HCT116 (cell line): ENCODE data around the gene PRND. TPM values are rescaled to one million over a fixed set of nuclear protein-coding genes. Genes with fewer than 3 reads are reported as not detected.

Experiments
- ATAC-seq: fragments of 200-7000 bp; cut with Tn5 transposase; 2 replicates; pipeline ENCODE4 v1.9.1; 2020; ENCODE audit warnings: mild to moderate bottlenecking, moderate library complexity
- BruUV-seq: library from RNA; stranded (reverse); fragments of 400-500 nt; replicated peaks from 2 replicates; lab custom pipeline; 2021; lab: Mats Ljungman, UMichigan
- CTCF ChIA-PET: fragments of 300-600 bp; sonication (Branson Sonifier 250); formaldehyde crosslinking; loops from one replicate; lab custom pipeline; 2021; ENCODE audit warnings: antibody characterized with exemption; lab: Charles Lee
- POLR2A ChIA-PET: fragments of 300-600, 350-600 bp; sonication (Branson Sonifier 250); formaldehyde crosslinking; loops from one replicate; lab custom pipeline; 2021; ENCODE audit warnings: antibody characterized with exemption; lab: Charles Lee
- RAD21 ChIA-PET, 2 experiments: fragments of 300-600 bp; sonication (Branson Sonifier 250); formaldehyde crosslinking; loops; one replicate each; lab custom pipeline; 2023; ENCODE audit warnings: low total read pairs in 2 of 2; ENCODE audit not compliant: uncharacterized antibody in 2 of 2, unreplicated experiment in 2 of 2, low non-redundant PET in 1 of 2; lab: Charles Lee
- DNase-seq: peaks from one replicate; pipeline ENCODE4 v3.0.0-alpha.2; 2010; ENCODE audit warnings: low read depth, low spot score
- H2AFZ ChIP-seq: fragments of 200-600 bp; shearing (Covaris generic), sonication (generic); 2 replicates; pipeline ENCODE4 v1.6.1; 2017; ENCODE audit warnings: low read depth, mixed run types, mixed read lengths, antibody characterized with exemption, low read length; ENCODE audit not compliant: poor library complexity, severe bottlenecking
- H3K27ac ChIP-seq: 2 replicates; pipeline ENCODE4 v1.5.1; 2012; ENCODE audit warnings: low read depth, low read length
- H3K27me3 ChIP-seq: fragments of 200-600 bp; sonication (generic); 2 replicates; pipeline ENCODE4 v1.6.1; 2016; ENCODE audit warnings: mixed run types, low read length, mixed read lengths; ENCODE audit not compliant: insufficient read depth
- H3K36me3 ChIP-seq, 2 experiments: fragments of 200-500 bp in 1 of 2; fragments of 200-600 bp in 1 of 2; sonication (Bioruptor generic) in 1 of 2; sonication (generic) in 1 of 2; 2 replicates each; pipeline versions ENCODE4 v1.5.1 to v1.6.1; 2014 to 2016; ENCODE audit warnings: low read length in 2 of 2, inconsistent platforms in 1 of 2, mixed read lengths in 1 of 2, mixed run types in 1 of 2; ENCODE audit not compliant: insufficient read depth in 2 of 2, control insufficient read depth in 1 of 2
- H3K4me1 ChIP-seq, 2 experiments: fragments of 200-600 bp in 1 of 2; sonication (generic) in 1 of 2; 2 replicates each; pipeline versions ENCODE4 v1.5.1 to v1.6.1; 2012 to 2017; ENCODE audit warnings: low read length in 2 of 2, inconsistent platforms in 1 of 2, mild to moderate bottlenecking in 1 of 2, mixed read lengths in 1 of 2, mixed run types in 1 of 2, moderate library complexity in 1 of 2; ENCODE audit not compliant: insufficient read depth in 2 of 2, control insufficient read depth in 1 of 2
- H3K4me2 ChIP-seq: fragments of 200-600 bp; sonication (generic); 2 replicates; pipeline ENCODE4 v1.6.1; 2017; ENCODE audit warnings: mixed run types, low read length, mixed read lengths
- H3K4me3 ChIP-seq, 2 experiments: fragments of 200-600 bp in 1 of 2; sonication (generic) in 1 of 2; replicated peaks in 1 of 2; 2 replicates each; pipeline ENCODE4 v1.5.1; 2011 to 2016; ENCODE audit warnings: low read length in 2 of 2, control low read depth in 1 of 2, low read depth in 1 of 2, mild to moderate bottlenecking in 1 of 2, mixed read lengths in 1 of 2, mixed run types in 1 of 2
- H3K79me2 ChIP-seq: fragments of 200-600 bp; sonication (generic); 2 replicates; pipeline ENCODE4 v1.6.1; 2017; ENCODE audit warnings: mild to moderate bottlenecking, mixed run types, low read length, moderate library complexity, mixed read lengths; ENCODE audit not compliant: insufficient read depth
- H3K9ac ChIP-seq: fragments of 200-600 bp; sonication (generic); 2 replicates; pipeline ENCODE4 v1.6.1; 2016; ENCODE audit warnings: low read length, mixed read lengths
- H3K9me2 ChIP-seq: fragments of 200-600 bp; sonication (generic), shearing (Covaris generic); 2 replicates; pipeline ENCODE4 v1.6.1; 2017; ENCODE audit warnings: mixed run types, mild to moderate bottlenecking, moderate library complexity; ENCODE audit not compliant: insufficient read depth
- H3K9me3 ChIP-seq, 2 experiments: fragments of 200-500 bp in 1 of 2; fragments of 200-600 bp in 1 of 2; sonication (Bioruptor generic) in 1 of 2; sonication (generic) in 1 of 2; 2 replicates each; pipeline ENCODE4 v1.6.1; 2014 to 2017; ENCODE audit warnings: low read length in 2 of 2, mixed read lengths in 2 of 2, inconsistent platforms in 1 of 2, low read depth in 1 of 2, mild to moderate bottlenecking in 1 of 2, mixed run types in 1 of 2, moderate library complexity in 1 of 2; ENCODE audit not compliant: control insufficient read depth in 1 of 2, insufficient read depth in 1 of 2
- H4K20me1 ChIP-seq: fragments of 200-600 bp; sonication (generic), shearing (Covaris generic); 2 replicates; pipeline ENCODE4 v1.6.1; 2017; ENCODE audit warnings: mixed run types, mild to moderate bottlenecking, moderate library complexity; ENCODE audit not compliant: insufficient read depth
- ATF3 ChIP-seq: IDR thresholded peaks from 2 replicates; pipeline ENCODE4 v1.6.1; 2012
- CBX3 ChIP-seq: IDR thresholded peaks from 2 replicates; pipeline ENCODE4 v1.6.1; 2012; ENCODE audit warnings: low read depth
- CEBPB ChIP-seq: IDR thresholded peaks from 2 replicates; pipeline ENCODE4 v1.6.1; 2012; ENCODE audit warnings: low read depth
- EGR1 ChIP-seq: IDR thresholded peaks from 2 replicates; pipeline ENCODE4 v1.6.1; 2012; ENCODE audit warnings: low read depth
- ELF1 ChIP-seq: IDR thresholded peaks from 2 replicates; pipeline ENCODE4 v1.6.1; 2012; ENCODE audit warnings: low read depth, borderline replicate concordance
- FOSL1 ChIP-seq: IDR thresholded peaks from 2 replicates; pipeline ENCODE4 v1.6.1; 2012; ENCODE audit warnings: low read depth
- POLR2A ChIP-seq: IDR thresholded peaks from 2 replicates; pipeline ENCODE4 v1.7.0; 2011; ENCODE audit warnings: borderline replicate concordance; ENCODE audit not compliant: insufficient read depth, insufficient read length; ENCODE audit errors: extremely low read depth
- POLR2AphosphoS5 ChIP-seq: IDR thresholded peaks from 2 replicates; pipeline ENCODE4 v1.6.1; 2011; ENCODE audit warnings: mild to moderate bottlenecking, low read depth, low read length, moderate library complexity
- RAD21 ChIP-seq: IDR thresholded peaks from 2 replicates; pipeline ENCODE4 v1.6.1; 2012; ENCODE audit warnings: low read depth, mild to moderate bottlenecking
- SIN3A ChIP-seq: IDR thresholded peaks from 2 replicates; pipeline ENCODE4 v1.6.1; 2012; ENCODE audit warnings: low read depth
- SP1 ChIP-seq: IDR thresholded peaks from 2 replicates; pipeline ENCODE4 v1.6.1; 2012; ENCODE audit warnings: low read depth
- SRF ChIP-seq: IDR thresholded peaks from 2 replicates; pipeline ENCODE4 v1.6.1; 2012; ENCODE audit warnings: low read depth
- TCF7L2 ChIP-seq: IDR thresholded peaks from 2 replicates; pipeline ENCODE4 v1.7.0; 2011; ENCODE audit warnings: borderline replicate concordance, inconsistent platforms; ENCODE audit not compliant: insufficient read depth, insufficient read length; ENCODE audit errors: extremely low read depth
- YY1 ChIP-seq: IDR thresholded peaks from 2 replicates; pipeline ENCODE4 v1.6.1; 2011; ENCODE audit warnings: low read length, low read depth, moderate library complexity, mild to moderate bottlenecking; ENCODE audit not compliant: insufficient replicate concordance; ENCODE audit errors: extremely low read depth
- ZBTB33 ChIP-seq: IDR thresholded peaks from 2 replicates; pipeline ENCODE4 v1.6.1; 2011; ENCODE audit warnings: mild to moderate bottlenecking, low read length, moderate library complexity; ENCODE audit not compliant: insufficient replicate concordance; ENCODE audit errors: extremely low read depth
- ZNF274 ChIP-seq: fragments of 200-500 bp; sonication (Bioruptor generic); IDR thresholded peaks from 2 replicates; pipeline ENCODE4 v1.6.1; 2014; ENCODE audit warnings: mild to moderate bottlenecking, low read depth, low read length, inconsistent platforms
- intact Hi-C: fragments of 100-400 bp; cut with micrococcal nuclease; formaldehyde crosslinking; loops from 2 replicates; pipeline ENCODE4 v1.10.0; 2022
- total RNA-seq: library from RNA; stranded (reverse); gene quantifications from one replicate; pipeline ENCODE4 v1.2.1, GENCODE V29; 2021; ENCODE audit not compliant: unreplicated experiment

Gene PRND
- total RNA-seq, 1 experiment from 2014 or later: not detected

- ATAC-seq (no peak), DNase-seq (no peak)
- peaks cover 2 to 11% of the 10 kb centered on the region in 2 experiments; a peak in 3 of 4 replicates for H3K4me1 ChIP-seq
- POLR2A ChIA-PET: no interaction called here
- H3K79me2 ChIP-seq: no peaks in the 10 kb centered on the region
- RAD21 ChIA-PET: no interaction called here
- no peaks in the 10 kb centered on the region for H4K20me1 ChIP-seq
- no peak overlapping the region for H3K9ac ChIP-seq
- H3K27ac ChIP-seq: no peak overlapping the region
- H2AFZ ChIP-seq: no peak overlapping the region
- H3K4me2 ChIP-seq: no peak overlapping the region
- H3K36me3 ChIP-seq: no peaks in the 10 kb centered on the region
- intact Hi-C loops: no loop called here
- TF ChIP-seq YY1 (no peak), CBX3 (no peak), POLR2AphosphoS5 (no peak), RAD21 (no peak), CEBPB (no peak), EGR1 (no peak), TCF7L2 (no peak), SIN3A (no peak), ZNF274 (no peak), ELF1 (no peak), POLR2A (no peak), SP1 (no peak), FOSL1 (no peak), SRF (no peak), ZBTB33 (no peak), ATF3 (no peak)
- no peaks in the 10 kb centered on the region for H3K9me2 ChIP-seq
- H3K27me3 ChIP-seq: no peaks in the 10 kb centered on the region
- CTCF ChIA-PET: interaction anchor here (0.7 kb wide), 1 partner anchor 9 kb away, joined by 3 read pairs; no protein-coding TSS in a partner anchor
- no peaks in the 10 kb centered on the region for H3K9me3 ChIP-seq
- no TSS peak for BruUV-seq
- H3K4me3 ChIP-seq: no peak overlapping the region
Observed at GRCh38 chr20:4763261-4763660, 41.6 kb downstream of the PRND start.
